K562 (cell line): Measurements from ENCODE around the gene STX18. TPM values are rescaled to one million over a fixed set of nuclear protein-coding genes. Genes with fewer than 3 reads are reported as not detected.
"Not testable (repeated sequence)": the region's sequence is repeated elsewhere in the genome, so short reads cannot be mapped to it uniquely, and the experiment has no call there.

Experiments used
- ATAC-seq: fragments of 200-7000 bp; cut with Tn5 transposase; 3 replicates; pipeline ENCODE4 v1.9.1; 2020; ENCODE audit warnings: moderate library complexity
- BruUV-seq: library from RNA; stranded (reverse); fragments of 400-500 nt; replicated peaks from 2 replicates; lab custom pipeline; 2021; lab: Mats Ljungman, UMichigan
- CTCF ChIA-PET: fragments of 300-600 bp; formaldehyde crosslinking; extraction: SDS; loops from one replicate; lab custom pipeline; 2021; ENCODE audit warnings: low intra/inter-chr PET ratio; lab: Yijun Ruan, JAX
- POLR2A ChIA-PET: fragments of 300-600, 350-650 bp; sonication (Branson Sonifier 250); formaldehyde crosslinking; extraction: SDS; loops from one replicate; lab custom pipeline; 2021; ENCODE audit warnings: antibody characterized with exemption, inconsistent platforms; lab: Yijun Ruan, JAX
- DNase-seq, 4 experiments: peaks; one replicate each; pipeline versions ENCODE4 v3.0.0 to v3.0.0-alpha.2; 2011 to 2018; ENCODE audit warnings: low spot score in 3 of 4, mixed read lengths in 3 of 4; ENCODE audit errors: extremely low read depth in 1 of 4
- FAIRE-seq: peaks from 2 replicates; lab custom pipeline; 2011; peaks lifted over from hg19 to GRCh38; lab: Jason Lieb, UNC
- H2AFZ ChIP-seq: 2 replicates; pipeline ENCODE4 v1.6.0; 2011; ENCODE audit warnings: low read depth, low read length, control low read depth, inconsistent platforms
- H3K27ac ChIP-seq: fragments of 200-600 bp; 3 replicates; pipeline ENCODE4 v1.8.0; 2011; ENCODE audit warnings: low read depth, mild to moderate bottlenecking, control low read depth, inconsistent platforms, low read length, moderate library complexity, mixed read lengths; ENCODE audit errors: extremely low read depth
- H3K27me3 ChIP-seq, 2 experiments: fragments of 300-600 bp in 1 of 2; 2 replicates in 1 of 2; 3 replicates in 1 of 2; pipeline versions ENCODE4 v1.6.0 to v1.8.0; 2011; ENCODE audit warnings: inconsistent platforms in 2 of 2, low read length in 2 of 2, mild to moderate bottlenecking in 1 of 2, mixed read lengths in 1 of 2, moderate library complexity in 1 of 2; ENCODE audit not compliant: control insufficient read depth in 2 of 2, insufficient read depth in 2 of 2
- H3K36me3 ChIP-seq: fragments of 300-600 bp; 3 replicates; pipeline ENCODE4 v1.8.0; 2011; ENCODE audit warnings: mild to moderate bottlenecking, low read length, inconsistent platforms; ENCODE audit not compliant: control insufficient read depth, insufficient read depth
- H3K4me1 ChIP-seq, 2 experiments: fragments of 200-600 bp in 1 of 2; replicated peaks in 1 of 2; 2 replicates in 1 of 2; 3 replicates in 1 of 2; pipeline versions ENCODE4 v1.5.1 to v1.8.0; 2011; ENCODE audit warnings: inconsistent platforms in 2 of 2, low read length in 2 of 2, mild to moderate bottlenecking in 1 of 2, mixed read lengths in 1 of 2, moderate library complexity in 1 of 2; ENCODE audit not compliant: control insufficient read depth in 2 of 2, insufficient read depth in 2 of 2
- H3K4me2 ChIP-seq: 2 replicates; pipeline ENCODE4 v1.6.1; 2011; ENCODE audit warnings: low read length, control low read depth, inconsistent platforms, mixed read lengths; ENCODE audit not compliant: insufficient read depth
- H3K4me3 ChIP-seq: fragments of 200-600 bp; sonication (generic), shearing (Covaris generic); 2 replicates; pipeline ENCODE4 v1.5.1; 2016; ENCODE audit warnings: control low read depth, inconsistent platforms
- H3K79me2 ChIP-seq: fragments of 200-600 bp; 3 replicates; pipeline ENCODE4 v1.8.0; 2011; ENCODE audit warnings: low read length, inconsistent platforms; ENCODE audit not compliant: control insufficient read depth, insufficient read depth
- H3K9ac ChIP-seq, 2 experiments: 2 replicates each; pipeline versions ENCODE4 v1.6.0 to v1.6.1; 2011; ENCODE audit warnings: low read depth in 2 of 2, low read length in 2 of 2, control low read depth in 1 of 2, inconsistent platforms in 1 of 2, mild to moderate bottlenecking in 1 of 2, mixed read lengths in 1 of 2; ENCODE audit not compliant: insufficient read depth in 1 of 2
- H3K9me1 ChIP-seq: one replicate; pipeline ENCODE4 v1.6.0; 2011; ENCODE audit warnings: inconsistent platforms, mild to moderate bottlenecking, low read length, moderate library complexity; ENCODE audit not compliant: control insufficient read depth, insufficient read depth
- H3K9me3 ChIP-seq: replicated peaks from 2 replicates; pipeline ENCODE4 v1.5.1; 2011; ENCODE audit warnings: low read depth, low read length, inconsistent platforms; ENCODE audit not compliant: control insufficient read depth, insufficient read depth
- H4K20me1 ChIP-seq: replicated peaks from 2 replicates; pipeline ENCODE4 v1.6.1; 2011; ENCODE audit warnings: low read length, inconsistent platforms, mixed read lengths; ENCODE audit not compliant: control insufficient read depth, insufficient read depth
- RBM25 ChIP-seq: fragments of 200-400 bp; formaldehyde crosslinking; IDR thresholded peaks from 2 replicates; pipeline ENCODE4 v1.6.1; 2018; ENCODE audit warnings: low read length, low read depth, moderate library complexity; ENCODE audit not compliant: severe bottlenecking
- ZNF146 ChIP-seq: IDR thresholded peaks from one replicate; pipeline ENCODE4 v1.6.1; 2018; ENCODE audit warnings: missing compliant biosample characterization; ENCODE audit not compliant: unreplicated experiment
- WGBS: fragments of 100-300 bp; shearing (Covaris generic); methylation state at CpG from one replicate; pipeline ENCODE4 v1.1.6; 2016; ENCODE audit warnings: low coverage, mixed read lengths; ENCODE audit not compliant: insufficient coverage; ENCODE audit errors: missing lambda C conversion rate; 5-methylcytosine and 5-hydroxymethylcytosine counted together
- in situ Hi-C: fragments of 300-500 bp; cut with MboI; formaldehyde crosslinking; loops from 4 replicates; pipeline ENCODE4 v1.15.0; 2018; ENCODE audit warnings: inconsistent platforms, mixed read lengths
- intact Hi-C: fragments of 100-400 bp; cut with micrococcal nuclease; formaldehyde crosslinking; loops from 2 replicates; pipeline ENCODE4 v1.14.2; 2022
- polyA plus RNA-seq, 8 experiments: library from polyadenylated mRNA; depleted of rRNA in 4 of 8; stranded (reverse) in 5 of 8; unstranded in 3 of 8; fragments of >200 nt; fragmentation: Nextera tagmentation in 2 of 8; fragmentation: Illumina TruSeq in 1 of 8; extraction: Ambion mirVana in 2 of 8; extraction: Trizol in 1 of 8; gene quantifications; 2 replicates each; pipeline versions ENCODE4 v1.2.1 to v1.2.3, GENCODE V29; 2011 to 2014; ENCODE audit warnings: inconsistent platforms in 1 of 8, missing spikeins in 1 of 8
- total RNA-seq, 7 experiments: library from RNA; depleted of rRNA in 6 of 7; stranded (reverse); fragments of >200 nt in 6 of 7; fragmentation: Illumina TruSeq in 2 of 7; extraction: Trizol in 2 of 7; gene quantifications; 2 replicates each; pipeline versions ENCODE4 v1.2.1 to v1.2.3, GENCODE V29; 2011 to 2021; ENCODE audit warnings: low replicate concordance in 1 of 7

The STX18 gene
- total and polyA plus RNA-seq, 9 of the 15 experiments (the other 6 are each of a cell fraction or from before 2014, with no cell fraction given): 6.2 to 41.7 (median 22.7) TPM

DNA sequence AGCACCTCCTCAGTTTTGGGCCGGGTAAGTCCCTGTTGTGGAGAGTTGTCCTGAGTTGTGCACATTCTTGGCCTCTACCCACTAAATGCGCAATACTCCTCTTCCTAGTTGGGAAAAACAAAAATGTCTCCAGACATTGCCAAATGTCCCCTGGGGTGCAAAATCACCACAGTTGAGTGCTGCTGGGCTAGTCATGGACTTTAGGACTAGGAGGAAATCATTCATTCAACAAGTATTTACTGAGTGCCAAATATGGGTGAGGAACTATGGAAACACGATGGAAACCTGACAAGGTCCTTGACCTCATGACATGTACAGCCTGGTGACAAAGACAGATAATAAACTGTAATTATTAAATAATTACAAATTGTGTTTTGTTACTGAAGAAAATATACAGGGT is 71.6 kb downstream of the STX18 start:
- Histone ChIP-seq H3K27me3 (no peaks in the 10 kb centered on the region), H2AFZ (no peak overlapping the region), H3K79me2 (no peaks in the 10 kb centered on the region), H3K9me3 (no peaks in the 10 kb centered on the region), H3K27ac (no peak overlapping the region), H3K9me1 (no peaks in the 10 kb centered on the region), H3K9ac (no peak overlapping the region), H3K4me2 (no peak overlapping the region), H4K20me1 (peaks cover 11% of the 10 kb centered on the region), H3K36me3 (peaks cover 41% of the 10 kb centered on the region; the same call in 2 of the 3 replicates)
- ATAC-seq: no peak
- DNase-seq: no peak
- intact Hi-C loops (no loop called here), in situ Hi-C loops (no loop called here)
- CTCF ChIA-PET: no interaction called here
- FAIRE-seq: no peak
- BruUV-seq: no TSS peak
- TF ChIP-seq RBM25: no peak
- TF ChIP-seq, all 486 proteins: peak for 0
- H3K4me3 ChIP-seq: no peak overlapping the region
- no peaks in the 10 kb centered on the region for H3K4me1 ChIP-seq
- POLR2A ChIA-PET: no interaction called here
- 77% methylated on average over 3 of the region's 3 CpGs for WGBS

DNA sequence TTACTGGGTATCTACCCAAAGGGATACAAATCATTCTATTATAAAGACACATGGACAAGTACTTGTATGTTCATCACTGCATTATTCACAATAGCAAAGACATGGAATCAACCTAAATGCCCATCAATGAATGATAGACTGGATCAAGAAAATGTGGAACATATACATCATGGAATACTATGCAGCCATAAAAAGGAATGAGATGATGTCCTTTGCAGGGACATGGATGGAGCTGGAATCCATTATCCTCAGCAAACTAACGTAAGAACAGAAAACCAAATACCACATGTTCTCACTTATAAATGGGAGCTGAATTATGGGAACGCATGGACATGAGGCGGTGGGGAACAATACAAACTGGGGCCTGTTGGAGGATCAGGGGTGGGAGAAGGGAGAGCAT is 76.6 kb downstream of the STX18 start:
- in situ Hi-C loops, H4K20me1 ChIP-seq, H2AFZ ChIP-seq, ATAC-seq, H3K27ac ChIP-seq, DNase-seq, FAIRE-seq, H3K4me1 ChIP-seq, H3K9ac ChIP-seq, H3K4me3 ChIP-seq, intact Hi-C loops, H3K9me1 ChIP-seq, H3K27me3 ChIP-seq, CTCF ChIA-PET, H3K9me3 ChIP-seq, BruUV-seq, H3K4me2 ChIP-seq, H3K79me2 ChIP-seq: not testable (repeated sequence)
- peak; percentile 65 for TF ChIP-seq ZNF146 (CRISPR knock-in tag)
- POLR2A ChIA-PET: interaction anchor here (1.5 kb wide), 1 partner anchor 38 kb away, joined by 4 read pairs; no protein-coding TSS in a partner anchor
- peaks cover 32% of the 10 kb centered on the region; the same call in 2 of the 3 replicates for H3K36me3 ChIP-seq
- 97% methylated on average over 3 of the region's 3 CpGs for WGBS
